CD4-positive, alpha-beta T cell treated with Interleukin-21 for 1 hour (primary cell): ENCODE results near the gene UMPS.

Experiments used
- DNase-seq: peaks from one replicate; pipeline ENCODE4 v3.0.0-alpha.2; 2020

UMPS gene

GRCh38 chr3:124764746-124765145 is 34.5 kb downstream of the UMPS start:
- no peak for DNase-seq

- DNase-seq = no peak
These were observed 35.1 kb downstream of the UMPS start for GRCh38 chr3:124765197-124765840.

- DNase-seq = no peak
These were observed 36.2 kb downstream of the UMPS start for GRCh38 chr3:124766113-124767095.

GRCh38 chr3:124767264-124767663 is 37.0 kb downstream of the UMPS start:
- DNase-seq = no peak

GRCh38 chr3:124767691-124768090 is 37.4 kb downstream of the UMPS start:
- DNase-seq = no peak

GRCh38 chr3:124768812-124769211 is 38.6 kb downstream of the UMPS start:
- peak; percentile 10 for DNase-seq

GRCh38 chr3:124769462-124769861 is 39.2 kb downstream of the UMPS start:
- no peak for DNase-seq

- DNase-seq = no peak
These were observed 40.3 kb downstream of the UMPS start for GRCh38 chr3:124770336-124771082.

GRCh38 chr3:124771083-124771445 is 40.8 kb downstream of the UMPS start:
- DNase-seq = no peak

GRCh38 chr3:124772081-124772831 is 42.0 kb downstream of the UMPS start:
- no peak for DNase-seq

- no peak for DNase-seq
These were observed 43.4 kb downstream of the UMPS start for GRCh38 chr3:124773351-124774326.

- no peak for DNase-seq
These were observed 44.1 kb downstream of the UMPS start for GRCh38 chr3:124774327-124774718.

GRCh38 chr3:124774841-124775402 is 44.7 kb downstream of the UMPS start:
- no peak for DNase-seq

- DNase-seq = no peak
These were observed 45.6 kb downstream of the UMPS start for GRCh38 chr3:124775877-124776276.

- DNase-seq = no peak
These were observed 46.6 kb downstream of the UMPS start for GRCh38 chr3:124776856-124777255.

GRCh38 chr3:124777762-124778470 is 47.7 kb downstream of the UMPS start:
- no peak for DNase-seq

- no peak for DNase-seq
These were observed 48.9 kb downstream of the UMPS start for GRCh38 chr3:124779116-124779515.

GRCh38 chr3:124779751-124780191 is 49.5 kb downstream of the UMPS start:
- no peak for DNase-seq

GRCh38 chr3:124780356-124780755 is 50.1 kb downstream of the UMPS start:
- no peak for DNase-seq

GRCh38 chr3:124780761-124781475 is 50.7 kb downstream of the UMPS start:
- DNase-seq = no peak
